Rectal smooth muscle tissue (tissue), 1 donor: ENCODE measurements around the gene PGAP2.
"Not testable (repeated sequence)": the region's sequence is repeated elsewhere in the genome, so short reads cannot be mapped to it uniquely, and the experiment has no call there.

Experiments
- H3K27ac ChIP-seq: one replicate; pipeline ENCODE4 v1.7.0; 2013; ENCODE audit warnings: low read depth, low read length, inconsistent platforms
- H3K27me3 ChIP-seq: one replicate; pipeline ENCODE4 v1.7.0; 2013; ENCODE audit warnings: low read length; ENCODE audit not compliant: control insufficient read depth, insufficient read depth
- H3K36me3 ChIP-seq: one replicate; pipeline ENCODE4 v1.7.0; 2013; ENCODE audit warnings: low read length; ENCODE audit not compliant: control insufficient read depth, insufficient read depth
- H3K4me1 ChIP-seq: one replicate; pipeline ENCODE4 v1.7.0; 2013; ENCODE audit warnings: low read length; ENCODE audit not compliant: control insufficient read depth, insufficient read depth
- H3K4me3 ChIP-seq: one replicate; pipeline ENCODE4 v1.7.0; 2013; ENCODE audit warnings: low read length
- H3K9ac ChIP-seq: one replicate; pipeline ENCODE4 v1.7.0; 2013; ENCODE audit warnings: low read length

The PGAP2 gene

DNA sequence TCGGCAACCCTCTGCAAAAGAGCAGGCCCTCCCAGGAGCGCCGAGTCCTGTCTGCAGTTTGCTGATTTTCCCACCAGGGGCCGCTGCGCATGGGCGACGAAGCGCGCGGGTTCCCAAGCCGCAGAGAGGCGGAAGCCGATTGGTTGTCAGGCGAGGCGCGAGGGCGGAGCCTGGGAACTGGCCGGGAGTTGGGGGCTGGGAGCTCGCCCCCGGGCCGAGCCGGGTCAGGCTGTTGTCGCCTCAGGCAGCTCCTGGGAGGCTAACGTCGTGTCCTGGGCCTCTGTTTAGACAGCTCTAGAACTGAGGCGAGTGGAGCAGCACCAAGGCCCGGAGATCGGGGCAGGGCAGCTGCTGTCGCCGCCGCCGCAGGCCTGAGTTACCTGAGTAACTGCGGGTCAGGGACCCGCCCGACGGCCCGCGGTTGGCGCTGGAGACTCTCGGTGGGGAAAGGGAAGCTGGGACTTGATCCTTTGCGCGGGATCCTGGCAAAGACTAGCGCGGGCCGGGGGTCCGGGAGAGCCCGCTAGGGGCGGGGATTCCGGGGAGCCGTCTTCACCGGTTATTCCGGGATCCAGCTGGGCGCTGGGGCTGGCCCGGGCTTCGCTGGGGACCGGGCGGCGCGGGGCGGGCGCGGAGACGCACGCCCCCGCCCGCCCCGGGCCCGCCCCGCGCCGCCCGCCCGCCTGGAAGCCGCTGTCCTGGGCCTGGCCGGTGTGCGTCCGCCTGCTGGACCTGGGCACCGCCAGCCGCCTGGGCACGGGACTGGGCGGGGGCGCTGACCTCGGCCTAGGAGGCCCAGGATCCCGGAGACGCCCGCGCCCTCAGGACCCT, 46.8 kb downstream of the PGAP2 start, which contains the start of gene STIM1:
TSS of gene STIM1 (plus strand) at position 688 of the 831 bp plus-strand sequence. CDS start 607 bp downstream, outside the sequence.
- H3K4me3 ChIP-seq: peak within 1 kb of the TSS; percentile 91
- peak within 1 kb of the TSS; percentile 85 for H3K9ac ChIP-seq
- H3K27me3 ChIP-seq: no peaks in the 10 kb centered on the region
- H3K27ac ChIP-seq: peak within 1 kb of the TSS; percentile 95
- no peaks in the 10 kb centered on the region for H3K36me3 ChIP-seq
- peaks cover 27% of the 10 kb centered on the region for H3K4me1 ChIP-seq

DNA sequence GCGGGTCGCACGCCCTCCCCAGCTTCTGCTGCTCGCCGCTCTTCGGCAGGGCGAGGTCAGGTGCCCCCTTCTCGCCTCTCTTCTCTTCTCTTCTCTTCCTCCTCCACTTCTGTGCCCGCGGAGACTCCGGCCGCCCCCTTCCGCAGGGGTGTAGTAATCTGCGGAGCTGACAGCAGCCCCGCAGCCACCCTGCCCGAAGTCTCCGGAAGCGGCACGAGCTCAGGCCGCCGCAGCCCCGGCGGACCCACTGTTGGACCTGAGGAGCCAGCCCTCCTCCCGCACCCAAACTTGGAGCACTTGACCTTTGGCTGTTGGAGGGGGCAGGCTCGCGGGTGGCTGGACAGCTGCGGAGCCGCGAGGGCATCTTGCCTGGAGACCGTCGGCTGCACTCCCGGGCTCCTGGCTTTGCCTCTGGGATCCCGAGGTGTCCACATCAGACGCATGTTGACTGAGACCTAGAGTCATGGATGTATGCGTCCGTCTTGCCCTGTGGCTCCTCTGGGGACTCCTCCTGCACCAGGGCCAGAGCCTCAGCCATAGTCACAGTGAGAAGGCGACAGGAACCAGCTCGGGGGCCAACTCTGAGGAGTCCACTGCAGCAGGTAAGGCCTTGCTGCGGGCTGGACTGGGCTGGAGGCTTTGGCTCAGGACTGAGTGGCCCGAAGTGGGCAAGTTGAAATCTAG, 47.6 kb downstream of the PGAP2 start:
- no peaks in the 10 kb centered on the region for H3K36me3 ChIP-seq

DNA sequence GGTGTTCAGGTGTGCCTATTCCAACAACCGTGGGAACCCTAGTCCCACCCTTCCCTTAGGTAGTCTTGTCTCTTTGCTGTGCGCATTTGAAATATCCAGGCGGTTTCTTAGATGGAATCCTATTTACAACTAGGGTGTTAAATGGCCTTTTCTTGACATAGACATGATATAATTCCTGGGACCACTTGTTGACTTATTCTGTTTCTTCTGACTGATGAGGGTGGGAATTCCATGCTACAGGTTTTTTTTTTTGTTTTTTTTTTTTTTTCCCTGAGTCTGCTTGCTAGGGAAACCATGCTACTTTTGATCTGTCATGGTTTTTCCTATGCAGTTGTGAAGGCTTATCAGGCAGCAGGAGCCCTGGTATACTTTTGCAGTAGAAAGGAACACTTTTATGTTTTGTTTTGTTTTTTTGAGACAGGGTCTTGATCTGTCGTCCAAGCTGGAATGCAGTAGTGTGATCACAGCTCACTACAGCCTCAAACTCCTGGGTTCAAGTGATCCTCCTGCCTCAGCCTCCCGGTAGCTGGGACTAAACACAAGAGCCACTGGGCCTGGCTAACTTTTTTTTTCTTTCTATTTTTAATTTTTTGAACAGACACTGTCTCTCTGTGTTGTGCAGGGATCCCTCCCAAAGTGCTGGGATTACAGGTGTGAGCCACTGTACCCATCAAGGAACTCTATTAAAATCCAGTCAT, 48.6 kb downstream of the PGAP2 start:
- Histone ChIP-seq H3K27me3 (no peaks in the 10 kb centered on the region), H3K36me3 (no peaks in the 10 kb centered on the region), H3K9ac (no peak overlapping the region), H3K4me1 (peaks cover 27% of the 10 kb centered on the region), H3K27ac (peak overlapping the region; percentile 77), H3K4me3 (peak overlapping the region; percentile 85)

More for the DNA sequence above, 47.6 kb downstream of the PGAP2 start:
- Histone ChIP-seq H3K27me3 (no peaks in the 10 kb centered on the region), H3K27ac (peak overlapping the region; percentile 77), H3K4me1 (peaks cover 27% of the 10 kb centered on the region), H3K9ac (peak overlapping the region; percentile 70), H3K4me3 (peak overlapping the region; percentile 85)

DNA sequence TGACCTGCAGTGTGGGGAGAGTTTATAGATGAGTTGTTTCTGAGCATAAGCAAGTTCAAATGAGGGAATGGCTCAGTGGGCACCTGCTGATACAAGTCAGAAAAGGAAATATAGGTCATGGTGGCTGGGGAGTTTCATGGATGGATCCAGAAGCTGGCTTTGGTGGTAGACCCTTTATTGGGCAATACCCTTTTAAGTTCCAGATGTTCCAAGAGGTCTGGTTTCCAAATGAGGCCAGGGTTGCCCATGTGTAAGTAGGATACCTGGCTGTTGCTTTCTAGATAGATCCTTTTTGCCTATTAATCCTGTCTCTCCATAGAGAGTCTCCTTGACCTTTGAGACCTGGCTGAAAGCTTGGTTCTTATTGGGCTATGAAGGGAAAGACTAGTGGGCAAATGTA, 49.3 kb downstream of the PGAP2 start:
- no peak overlapping the region for H3K9ac ChIP-seq
- H3K27ac ChIP-seq: no peak overlapping the region
- H3K27me3 ChIP-seq: no peaks in the 10 kb centered on the region
- H3K4me1 ChIP-seq: peaks cover 27% of the 10 kb centered on the region
- H3K36me3 ChIP-seq: no peaks in the 10 kb centered on the region
- H3K4me3 ChIP-seq: peak overlapping the region; percentile 85

DNA sequence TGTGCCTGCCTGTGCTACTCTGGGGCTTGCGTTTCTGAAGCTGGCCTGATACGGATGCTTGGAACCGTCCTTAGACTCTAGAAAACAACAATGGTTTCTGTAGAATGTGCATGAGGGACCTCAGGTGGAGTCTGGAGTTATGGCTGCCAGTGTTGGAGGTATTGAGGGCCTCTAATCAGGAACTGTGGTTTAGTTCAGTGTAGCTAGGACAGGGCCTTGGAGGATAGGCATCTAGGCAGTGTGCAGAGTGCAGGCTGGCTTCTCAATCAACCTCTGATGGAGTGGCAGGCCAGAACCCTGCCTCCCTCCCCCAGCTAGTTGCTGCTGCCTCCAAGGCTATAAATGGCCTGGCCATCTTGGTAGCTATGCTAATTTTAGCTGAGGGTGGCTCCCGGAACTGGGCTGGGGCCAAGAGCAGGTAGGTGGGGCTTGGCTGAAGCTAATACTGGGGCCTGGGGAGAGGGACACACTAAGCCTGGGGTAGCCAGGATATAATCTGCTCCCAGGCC, 51.1 kb downstream of the PGAP2 start:
- Histone ChIP-seq H3K4me3 (peak overlapping the region; percentile 40), H3K36me3 (no peaks in the 10 kb centered on the region), H3K27ac (peak overlapping the region; percentile 42), H3K4me1 (peaks cover 27% of the 10 kb centered on the region), H3K9ac (no peak overlapping the region), H3K27me3 (no peaks in the 10 kb centered on the region)

DNA sequence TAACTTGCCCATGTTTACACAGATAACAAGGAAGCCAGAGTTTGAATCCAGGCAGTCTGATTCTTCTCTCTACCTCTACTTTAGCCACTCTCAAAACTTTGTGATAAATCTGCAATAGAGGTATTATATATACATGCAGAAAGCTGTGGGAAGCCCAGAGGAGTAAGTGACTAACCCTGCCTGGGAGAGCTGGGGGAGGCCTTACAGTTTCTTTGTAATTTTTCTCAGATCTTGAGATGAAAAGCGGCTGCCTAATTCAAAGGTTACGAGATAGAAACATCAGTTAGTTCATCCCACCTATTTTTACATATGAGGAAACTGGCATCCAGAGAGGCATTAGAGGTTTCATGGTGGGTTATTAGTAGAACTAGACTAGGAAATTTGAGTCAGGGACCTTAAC, 52.0 kb downstream of the PGAP2 start:
- H3K36me3 ChIP-seq: no peaks in the 10 kb centered on the region
- H3K9ac ChIP-seq: no peak overlapping the region
- peaks cover 33% of the 10 kb centered on the region for H3K4me1 ChIP-seq
- H3K27me3 ChIP-seq: no peaks in the 10 kb centered on the region
- no peak overlapping the region for H3K27ac ChIP-seq
- H3K4me3 ChIP-seq: no peak overlapping the region

DNA sequence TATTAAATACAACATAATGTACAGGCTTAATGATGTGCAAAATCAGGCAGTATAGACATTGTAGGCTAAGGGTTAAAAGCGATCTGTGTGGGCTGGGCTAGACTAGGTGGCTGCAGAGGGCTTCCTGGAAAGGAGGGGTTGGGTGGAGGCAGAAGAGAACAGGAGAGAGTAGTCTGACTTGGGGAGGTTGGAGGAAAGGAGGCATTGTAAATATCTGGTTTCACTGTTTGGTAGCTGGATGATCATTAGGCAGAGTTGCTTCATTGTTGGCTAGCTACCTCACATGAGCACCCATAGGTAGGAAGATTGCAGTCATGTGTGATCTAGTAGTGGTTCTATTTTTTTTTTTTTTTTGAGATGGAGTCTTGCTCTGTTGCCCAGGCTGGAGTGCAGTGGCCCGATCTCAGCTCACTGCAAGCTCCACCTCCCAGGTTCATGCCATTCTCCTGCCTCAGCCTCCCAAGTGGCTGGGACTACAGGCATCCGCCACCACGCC, 52.6 kb downstream of the PGAP2 start:
- H3K4me3 ChIP-seq, H3K27me3 ChIP-seq, H3K27ac ChIP-seq, H3K36me3 ChIP-seq, H3K9ac ChIP-seq: not testable (repeated sequence)
- peaks cover 39% of the 10 kb centered on the region for H3K4me1 ChIP-seq

DNA sequence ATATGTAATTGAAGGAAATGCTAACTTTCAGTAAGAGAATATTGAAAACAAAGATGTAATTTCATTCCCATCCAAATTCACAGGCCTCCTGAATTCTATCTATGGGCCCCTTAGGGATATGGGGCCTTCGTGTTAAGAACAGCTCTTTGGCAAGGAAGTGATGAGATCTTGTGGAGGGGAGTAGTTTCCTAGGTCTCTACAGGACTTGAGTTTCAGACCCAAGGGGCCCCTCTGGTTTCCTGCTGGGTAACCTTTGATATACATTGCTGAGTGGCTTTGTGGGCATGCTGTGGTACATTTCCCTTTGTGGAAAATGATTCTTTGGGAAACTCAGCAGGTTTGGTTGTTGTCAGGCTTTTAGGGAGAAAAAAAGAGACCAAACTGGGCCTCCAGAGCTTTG, 53.3 kb downstream of the PGAP2 start:
- Histone ChIP-seq H3K4me1 (peaks cover 43% of the 10 kb centered on the region), H3K27ac (no peak overlapping the region), H3K9ac (no peak overlapping the region)

DNA sequence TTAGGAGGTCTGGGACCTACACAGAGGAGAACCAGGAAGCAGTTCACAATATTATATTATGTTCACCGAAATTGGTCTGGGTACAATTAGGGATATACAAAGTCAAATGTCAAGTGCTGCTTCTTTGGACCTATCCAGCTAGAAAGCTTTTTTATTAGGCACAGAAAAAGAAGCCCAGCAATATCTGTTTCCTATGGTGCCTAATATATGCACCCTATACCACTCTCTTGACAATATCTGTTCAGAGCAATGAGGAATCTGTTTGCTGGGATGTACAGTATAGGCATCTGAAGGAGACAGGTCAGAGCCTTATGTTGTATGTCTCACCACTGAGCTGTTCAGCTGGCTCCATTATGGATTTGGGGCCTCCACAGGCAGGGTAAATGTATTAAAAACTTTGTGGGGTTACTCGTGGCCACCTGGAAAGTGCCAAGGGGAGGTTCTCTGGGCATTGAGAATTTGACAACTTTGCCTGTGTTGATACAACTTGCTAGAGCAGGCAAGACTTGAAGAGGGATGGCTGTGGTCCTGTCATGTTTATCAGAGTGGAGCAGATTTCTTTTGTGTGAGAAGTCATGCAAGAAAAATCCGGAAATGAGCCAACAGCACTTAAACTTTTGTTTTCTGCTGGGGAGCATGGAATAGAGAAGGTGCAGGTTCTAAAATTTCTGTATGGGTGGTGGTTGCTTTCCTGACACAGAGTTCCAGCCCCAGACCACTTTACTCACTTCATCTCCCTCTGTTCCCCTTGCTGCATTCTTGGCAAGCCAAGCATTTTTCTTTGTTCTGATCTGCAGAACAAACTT, 57.2 kb downstream of the PGAP2 start:
- H3K4me1 ChIP-seq: peaks cover 27% of the 10 kb centered on the region
- no peak overlapping the region for H3K4me3 ChIP-seq
- no peak overlapping the region for H3K9ac ChIP-seq
- no peaks in the 10 kb centered on the region for H3K36me3 ChIP-seq
- H3K27me3 ChIP-seq: no peaks in the 10 kb centered on the region
- H3K27ac ChIP-seq: peak overlapping the region; percentile 41

More for the DNA sequence above, 53.3 kb downstream of the PGAP2 start:
- Histone ChIP-seq H3K4me3 (no peak overlapping the region), H3K27me3 (no peaks in the 10 kb centered on the region), H3K36me3 (no peaks in the 10 kb centered on the region)

DNA sequence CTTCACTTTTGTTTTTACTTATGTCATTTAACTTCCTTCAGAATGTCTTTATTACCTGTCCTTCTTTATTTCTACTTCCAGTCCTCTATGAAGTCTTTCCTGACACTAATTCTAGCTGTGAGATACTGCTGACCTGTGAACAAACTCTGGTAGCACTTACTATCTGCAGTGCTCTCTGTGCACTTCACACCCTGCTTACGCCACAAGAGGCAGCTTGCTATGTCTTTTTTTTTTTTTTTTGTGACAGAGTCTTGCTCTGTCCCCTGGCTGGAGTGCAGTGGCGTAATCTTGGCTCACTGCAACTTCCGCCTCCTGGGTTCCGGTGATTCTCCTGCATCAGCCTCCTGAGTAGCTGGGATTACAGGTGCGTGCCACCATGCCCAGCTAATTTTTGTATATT, 57.8 kb downstream of the PGAP2 start:
- Histone ChIP-seq H3K27me3 (no peaks in the 10 kb centered on the region), H3K36me3 (no peaks in the 10 kb centered on the region), H3K4me3 (no peak overlapping the region), H3K27ac (no peak overlapping the region), H3K9ac (no peak overlapping the region), H3K4me1 (peaks cover 27% of the 10 kb centered on the region)

DNA sequence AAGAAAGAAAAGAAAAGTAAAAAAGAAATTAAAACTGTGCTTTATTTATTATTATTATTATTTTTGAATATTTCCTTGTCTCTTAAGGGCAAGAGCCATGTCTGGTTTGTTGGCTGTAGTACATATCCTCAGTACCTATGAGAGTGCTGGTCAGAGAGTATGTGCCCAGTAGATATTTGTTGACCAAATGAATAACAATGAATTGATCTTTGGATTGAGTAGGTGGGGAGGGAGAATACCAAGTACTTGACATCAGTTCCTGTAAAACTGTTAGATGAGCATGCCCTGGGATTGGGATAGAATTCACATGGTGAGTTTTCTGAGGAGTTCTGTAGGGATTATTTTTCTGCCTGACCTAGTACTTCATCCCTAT, 58.5 kb downstream of the PGAP2 start:
- no peaks in the 10 kb centered on the region for H3K36me3 ChIP-seq
- H3K27me3 ChIP-seq: no peaks in the 10 kb centered on the region
- H3K27ac ChIP-seq: peak overlapping the region; percentile 60
- no peak overlapping the region for H3K9ac ChIP-seq
- no peak overlapping the region for H3K4me3 ChIP-seq
- H3K4me1 ChIP-seq: peaks cover 27% of the 10 kb centered on the region
